Mesothelial cell of epicardium (in vitro differentiated cells): ENCODE data around the gene RNF7. TPM values are rescaled to one million over a fixed set of nuclear protein-coding genes. Genes with fewer than 3 reads are reported as not detected.

ENCODE experiments used
- DNase-seq, 2 experiments: peaks; one replicate each; pipeline ENCODE4 v3.0.0; 2021; ENCODE audit warnings: low spot score in 2 of 2; ENCODE audit not compliant: unreplicated experiment in 2 of 2
- H3K27ac Mint-ChIP-seq: 2 replicates; pipeline ENCODE4 v1.8.0; 2021; ENCODE audit warnings: mixed read lengths
- H3K27me3 Mint-ChIP-seq: 2 replicates; pipeline ENCODE4 v1.8.0; 2021; ENCODE audit warnings: low read depth, mixed read lengths
- H3K36me3 Mint-ChIP-seq: 2 replicates; pipeline ENCODE4 v1.8.0; 2021; ENCODE audit warnings: mixed read lengths
- H3K4me1 Mint-ChIP-seq: 2 replicates; pipeline ENCODE4 v1.8.0; 2021; ENCODE audit warnings: mixed read lengths
- H3K4me3 Mint-ChIP-seq: 2 replicates; pipeline ENCODE4 v1.8.0; 2021; ENCODE audit warnings: mild to moderate bottlenecking, moderate library complexity, mixed read lengths
- H3K9me3 Mint-ChIP-seq: 2 replicates; pipeline ENCODE4 v1.8.0; 2021; ENCODE audit warnings: mixed read lengths
- total RNA-seq: library from RNA; stranded (reverse); gene quantifications from 3 replicates; pipeline ENCODE4 v1.2.1, GENCODE V29; 2021
- TF ChIP-seq, protein P1 (sequence below): fragments of 200-600 bp; sonication (generic); IDR thresholded peaks from one replicate; pipeline ENCODE4 v1.5.0; 2021; ENCODE audit warnings: antibody characterized with exemption; ENCODE audit not compliant: unreplicated experiment

The RNF7 gene
- total RNA-seq, 1 donor from 2014 or later = 94.3 TPM

DNA sequence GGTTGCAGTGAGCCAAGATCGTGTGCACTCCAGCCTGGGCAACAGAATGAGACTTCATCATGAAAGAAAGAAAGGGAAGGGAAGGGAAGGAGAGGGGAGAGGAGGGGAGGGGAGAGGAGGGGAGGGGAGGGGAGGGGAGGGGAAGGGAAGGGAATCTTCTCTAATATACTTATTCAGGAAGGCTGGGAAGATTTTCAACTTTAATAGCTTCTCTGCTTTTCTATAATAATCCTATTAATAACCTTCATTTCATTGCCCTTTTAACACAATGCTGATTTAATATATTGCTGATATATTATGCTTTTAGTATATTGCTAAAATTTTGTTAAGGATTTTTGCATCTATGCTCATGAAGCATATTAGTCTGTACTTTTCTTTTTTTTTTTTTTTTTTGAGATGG lies 23.4 kb upstream of the RNF7 start:
- peaks cover 16% of the 10 kb centered on the region for H3K4me1 Mint-ChIP-seq
- H3K27me3 Mint-ChIP-seq = no peaks in the 10 kb centered on the region
- H3K27ac Mint-ChIP-seq = no peak overlapping the region
- TF ChIP-seq, protein P1, sequence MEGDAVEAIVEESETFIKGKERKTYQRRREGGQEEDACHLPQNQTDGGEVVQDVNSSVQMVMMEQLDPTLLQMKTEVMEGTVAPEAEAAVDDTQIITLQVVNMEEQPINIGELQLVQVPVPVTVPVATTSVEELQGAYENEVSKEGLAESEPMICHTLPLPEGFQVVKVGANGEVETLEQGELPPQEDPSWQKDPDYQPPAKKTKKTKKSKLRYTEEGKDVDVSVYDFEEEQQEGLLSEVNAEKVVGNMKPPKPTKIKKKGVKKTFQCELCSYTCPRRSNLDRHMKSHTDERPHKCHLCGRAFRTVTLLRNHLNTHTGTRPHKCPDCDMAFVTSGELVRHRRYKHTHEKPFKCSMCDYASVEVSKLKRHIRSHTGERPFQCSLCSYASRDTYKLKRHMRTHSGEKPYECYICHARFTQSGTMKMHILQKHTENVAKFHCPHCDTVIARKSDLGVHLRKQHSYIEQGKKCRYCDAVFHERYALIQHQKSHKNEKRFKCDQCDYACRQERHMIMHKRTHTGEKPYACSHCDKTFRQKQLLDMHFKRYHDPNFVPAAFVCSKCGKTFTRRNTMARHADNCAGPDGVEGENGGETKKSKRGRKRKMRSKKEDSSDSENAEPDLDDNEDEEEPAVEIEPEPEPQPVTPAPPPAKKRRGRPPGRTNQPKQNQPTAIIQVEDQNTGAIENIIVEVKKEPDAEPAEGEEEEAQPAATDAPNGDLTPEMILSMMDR = no peak
- peaks cover 18% of the 10 kb centered on the region for H3K9me3 Mint-ChIP-seq
- no peak overlapping the region for H3K4me3 Mint-ChIP-seq
- peaks cover 8% of the 10 kb centered on the region for H3K36me3 Mint-ChIP-seq
- no peak for DNase-seq

GRCh38 chr3:141722081-141722480 lies 16.0 kb upstream of the RNF7 start:
- TF ChIP-seq, protein P1 = no peak
- H3K4me3 Mint-ChIP-seq = no peak overlapping the region
- H3K4me1 Mint-ChIP-seq = no peaks in the 10 kb centered on the region
- no peak for DNase-seq
- no peak overlapping the region for H3K27ac Mint-ChIP-seq
- peaks cover 9% of the 10 kb centered on the region for H3K9me3 Mint-ChIP-seq
- H3K27me3 Mint-ChIP-seq = no peaks in the 10 kb centered on the region
- H3K36me3 Mint-ChIP-seq = no peaks in the 10 kb centered on the region

DNA sequence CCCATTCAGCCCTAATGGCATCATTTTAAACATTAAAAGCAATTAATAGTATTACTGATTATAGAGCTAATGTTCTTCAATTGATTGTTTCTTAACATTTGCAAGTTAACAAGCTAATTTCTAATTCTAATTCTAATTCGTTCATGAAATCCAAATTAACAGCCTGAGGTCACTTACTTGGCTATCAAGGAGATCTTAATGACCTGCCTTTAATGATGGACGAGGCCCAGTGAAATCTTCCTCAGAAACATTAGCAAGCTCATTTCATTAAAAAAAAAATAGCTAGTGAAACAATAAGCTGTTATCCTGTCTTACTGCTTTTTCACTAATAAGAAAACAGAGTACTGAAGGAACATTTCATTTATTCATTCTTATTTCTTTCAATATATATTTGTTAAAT lies 15.4 kb upstream of the RNF7 start:
- Mint-ChIP-seq H3K9me3 (peaks cover 4% of the 10 kb centered on the region), H3K36me3 (no peaks in the 10 kb centered on the region), H3K27me3 (no peaks in the 10 kb centered on the region), H3K27ac (no peak overlapping the region), H3K4me3 (no peak overlapping the region), H3K4me1 (no peaks in the 10 kb centered on the region)
- DNase-seq = no peak
- TF ChIP-seq, protein P1 = no peak

- peaks cover 4% of the 10 kb centered on the region for H3K9me3 Mint-ChIP-seq
- H3K27ac Mint-ChIP-seq = no peak overlapping the region
- no peak for DNase-seq
- TF ChIP-seq, protein P1 = no peak
- H3K4me1 Mint-ChIP-seq = no peaks in the 10 kb centered on the region
- H3K27me3 Mint-ChIP-seq = no peaks in the 10 kb centered on the region
- no peak overlapping the region for H3K4me3 Mint-ChIP-seq
- H3K36me3 Mint-ChIP-seq = no peaks in the 10 kb centered on the region
Observed at GRCh38 chr3:141723255-141723654, 14.8 kb upstream of the RNF7 start.

DNA sequence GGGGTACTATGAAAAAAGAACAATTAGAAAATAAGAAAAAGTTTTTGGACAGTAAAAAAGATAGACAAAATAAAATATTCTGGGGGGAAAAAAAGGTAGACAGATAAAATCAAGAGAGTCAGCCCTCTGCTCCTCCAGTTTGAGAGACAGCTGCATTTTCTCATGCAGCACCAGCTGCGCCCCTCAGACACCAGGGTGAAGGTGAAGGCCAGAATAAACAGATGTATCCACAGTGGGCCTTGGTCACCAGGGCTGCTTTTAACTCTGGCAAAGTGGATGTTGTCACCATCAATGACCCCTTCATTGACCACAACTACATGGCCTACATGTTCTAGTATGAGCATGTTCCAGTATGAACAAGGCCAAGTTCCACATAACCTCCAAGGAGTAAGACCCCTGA lies 13.9 kb upstream of the RNF7 start:
- no peak overlapping the region for H3K4me3 Mint-ChIP-seq
- DNase-seq = no peak
- H3K9me3 Mint-ChIP-seq = no peaks in the 10 kb centered on the region
- H3K36me3 Mint-ChIP-seq = no peaks in the 10 kb centered on the region
- TF ChIP-seq, protein P1 = no peak
- H3K4me1 Mint-ChIP-seq = no peaks in the 10 kb centered on the region
- no peak overlapping the region for H3K27ac Mint-ChIP-seq
- H3K27me3 Mint-ChIP-seq = no peaks in the 10 kb centered on the region

DNA sequence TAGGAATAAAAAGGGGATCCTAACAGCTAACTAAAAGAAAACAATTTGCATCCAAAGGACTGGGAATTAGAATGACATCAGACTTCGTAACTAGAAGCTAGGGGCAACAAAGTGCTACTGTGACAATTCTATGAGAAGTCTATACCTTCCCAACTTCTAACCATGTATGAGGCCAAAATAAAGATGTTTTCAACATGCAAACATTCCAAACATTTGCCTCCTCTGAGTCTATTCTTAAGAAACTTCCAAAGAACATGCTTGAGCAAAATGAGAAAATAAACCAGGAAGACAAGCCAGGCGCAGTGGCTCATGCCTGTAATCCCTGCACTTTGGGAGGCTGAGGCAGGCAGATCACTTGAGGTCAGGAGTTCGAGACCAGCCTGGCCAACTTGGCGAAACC lies 13.1 kb upstream of the RNF7 start:
- Mint-ChIP-seq H3K36me3 (no peaks in the 10 kb centered on the region), H3K27me3 (no peaks in the 10 kb centered on the region), H3K9me3 (no peaks in the 10 kb centered on the region), H3K4me1 (no peaks in the 10 kb centered on the region), H3K27ac (no peak overlapping the region), H3K4me3 (no peak overlapping the region)
- TF ChIP-seq, protein P1 = no peak
- DNase-seq = no peak
